BLaER1 treated with 17β-estradiol and CSF1 and Interleukin-3, amounts not matched to agents 10 nM and 100 nM (cell line): ENCODE data around the gene MROH2A.

ENCODE experiments used
- H3K27ac ChIP-seq, 11 experiments: shearing (Covaris generic); formaldehyde crosslinking; 2 replicates each; pipeline ENCODE4 v1.8.1; 2022
- H3K27me3 ChIP-seq, 11 experiments: shearing (Covaris generic); formaldehyde crosslinking; 2 replicates each; pipeline ENCODE4 v1.8.1; 2022
- H3K36me3 ChIP-seq, 11 experiments: shearing (Covaris generic); formaldehyde crosslinking; 2 replicates each; pipeline ENCODE4 v1.8.1; 2022
- H3K4me1 ChIP-seq, 10 experiments: shearing (Covaris generic); formaldehyde crosslinking; 2 replicates each; pipeline ENCODE4 v1.8.1; 2022
- H3K4me2 ChIP-seq, 11 experiments: shearing (Covaris generic); formaldehyde crosslinking; 2 replicates each; pipeline ENCODE4 v1.8.1; 2022
- H3K4me3 ChIP-seq, 10 experiments: shearing (Covaris generic); formaldehyde crosslinking; 2 replicates each; pipeline ENCODE4 v1.8.1; 2022
- H3K9ac ChIP-seq, 11 experiments: shearing (Covaris generic); formaldehyde crosslinking; 2 replicates each; pipeline ENCODE4 v1.8.1; 2022
- H3K9me3 ChIP-seq, 11 experiments: shearing (Covaris generic); formaldehyde crosslinking; replicated peaks in 1 of 11; 2 replicates each; pipeline ENCODE4 v1.8.1; 2022
- H4K20me1 ChIP-seq, 11 experiments: shearing (Covaris generic); formaldehyde crosslinking; 2 replicates each; pipeline ENCODE4 v1.8.1; 2022
- Cebpa-rat ChIP-seq, 11 experiments: shearing (Covaris generic); IDR thresholded peaks; 2 replicates each; pipeline ENCODE4 v1.8.1; 2022

Gene MROH2A

DNA sequence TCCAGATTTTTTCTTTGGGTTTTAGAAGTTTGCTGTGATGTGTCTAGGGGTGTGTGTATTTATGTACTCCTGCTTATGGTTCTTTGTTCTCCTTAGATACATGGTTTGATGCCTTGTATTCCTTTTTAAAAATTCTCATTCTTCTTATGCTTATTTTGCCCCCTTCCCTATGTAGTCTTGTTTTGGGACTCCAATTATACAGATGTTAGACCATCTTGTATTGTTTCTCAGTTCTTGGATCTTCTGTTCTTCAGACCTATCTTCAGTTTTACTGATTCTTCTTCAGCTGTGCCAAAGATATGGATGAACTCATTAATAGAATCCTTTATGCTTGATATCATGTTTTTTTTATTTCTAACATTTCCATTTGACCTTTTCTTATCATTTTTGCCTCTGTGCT is 104.2 kb downstream of the MROH2A start:
- H3K36me3 ChIP-seq = no peaks in the 10 kb centered on the region
- no peak overlapping the region for H3K9ac ChIP-seq
- no peaks in the 10 kb centered on the region for H4K20me1 ChIP-seq
- no peak for TF ChIP-seq Cebpa-rat (IDR thresholded peaks at IDR 0.05)
- no peak overlapping the region for H3K4me2 ChIP-seq
- H3K27ac ChIP-seq = no peak overlapping the region
- H3K9me3 ChIP-seq = peaks cover 19 to 44% (median 25%) of the 10 kb centered on the region in 11 experiments
- no peaks in the 10 kb centered on the region for H3K27me3 ChIP-seq
- no peaks in the 10 kb centered on the region for H3K4me1 ChIP-seq
- no peak overlapping the region for H3K4me3 ChIP-seq
